Calu3 (cell line): ENCODE measurements around the gene COMMD3. TPM values are rescaled to one million over a fixed set of nuclear protein-coding genes. Genes with fewer than 3 reads are reported as not detected.

Experiments
- BruUV-seq: library from RNA; stranded (reverse); fragments of 400-500 nt; replicated peaks from 2 replicates; lab custom pipeline; 2021; lab: Mats Ljungman, UMichigan
- CTCF ChIA-PET: fragments of 300-600 bp; sonication (Branson Sonifier 250); formaldehyde crosslinking; loops from one replicate; lab custom pipeline; 2022; ENCODE audit warnings: antibody characterized with exemption; lab: Charles Lee
- DNase-seq: peaks from one replicate; pipeline ENCODE4 v3.0.0; 2022
- H3K27ac Mint-ChIP-seq: one replicate; pipeline ENCODE4 v1.8.0; 2022; ENCODE audit warnings: mixed read lengths; ENCODE audit not compliant: unreplicated experiment
- H3K27me3 Mint-ChIP-seq: one replicate; pipeline ENCODE4 v1.8.0; 2022; ENCODE audit warnings: mixed read lengths; ENCODE audit not compliant: unreplicated experiment
- H3K36me3 Mint-ChIP-seq: one replicate; pipeline ENCODE4 v1.8.0; 2022; ENCODE audit warnings: mild to moderate bottlenecking, moderate library complexity, mixed read lengths; ENCODE audit not compliant: insufficient read depth, unreplicated experiment
- H3K4me1 Mint-ChIP-seq: one replicate; pipeline ENCODE4 v1.8.0; 2022; ENCODE audit warnings: mild to moderate bottlenecking, low read depth, mixed read lengths; ENCODE audit not compliant: unreplicated experiment
- H3K4me3 Mint-ChIP-seq: one replicate; pipeline ENCODE4 v1.8.0; 2022; ENCODE audit warnings: mild to moderate bottlenecking, low read depth, moderate library complexity, mixed read lengths; ENCODE audit not compliant: unreplicated experiment
- H3K9me3 Mint-ChIP-seq: one replicate; pipeline ENCODE4 v1.8.0; 2022; ENCODE audit warnings: low read depth, mixed read lengths; ENCODE audit not compliant: unreplicated experiment
- intact Hi-C: fragments of 100-400 bp; cut with micrococcal nuclease; formaldehyde crosslinking; loops from one replicate; pipeline ENCODE4 v1.10.0; 2022; ENCODE audit not compliant: unreplicated experiment
- total RNA-seq: library from RNA; stranded (reverse); gene quantifications from 2 replicates; pipeline ENCODE4 v1.2.3, GENCODE V29; 2022
- TF ChIP-seq, protein P1 (sequence below): fragments of 200-600 bp; IDR thresholded peaks from one replicate; pipeline ENCODE4 v1.8.0; 2022; ENCODE audit warnings: antibody characterized with exemption; ENCODE audit not compliant: unreplicated experiment

COMMD3 gene
- total RNA-seq, 1 experiment from 2014 or later, result 39.5 TPM

DNA sequence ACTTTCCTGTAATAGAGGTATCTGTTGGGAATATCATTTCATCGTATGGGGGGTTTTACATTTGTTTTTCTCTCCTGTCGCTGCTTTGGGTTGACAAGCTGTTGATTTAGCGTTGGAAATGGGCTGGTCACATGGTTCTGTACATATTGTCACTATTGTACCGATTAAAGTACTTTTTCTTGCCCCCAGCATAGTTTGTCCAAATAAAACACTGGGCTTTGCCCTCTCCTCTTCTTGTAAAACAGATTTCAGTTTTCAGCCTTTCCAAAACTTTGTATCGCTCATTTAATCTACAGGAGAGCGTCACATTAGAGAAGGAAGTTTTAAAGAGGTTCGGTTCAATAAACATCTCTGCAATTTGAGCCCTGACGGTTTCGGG lies 8.7 kb downstream of the COMMD3 start:
- Mint-ChIP-seq H3K9me3 (no peaks in the 10 kb centered on the region), H3K36me3 (peaks cover 52% of the 10 kb centered on the region), H3K4me3 (peak overlapping the region; percentile 78), H3K4me1 (peaks cover 24% of the 10 kb centered on the region), H3K27ac (no peak overlapping the region), H3K27me3 (peaks cover 36% of the 10 kb centered on the region)
- CTCF ChIA-PET, result interaction anchor here (0.6 to 1.3 kb wide), 2 partner anchors 15 to 42 kb away, joined by 5 to 7 read pairs; no protein-coding TSS in a partner anchor
- intact Hi-C loops, result loop anchor here (5.0 kb wide), 2 partner anchors 232 to 662 kb away; no protein-coding TSS in a partner anchor
- no TSS peak for BruUV-seq
- DNase-seq, result no peak
- TF ChIP-seq, protein P1, sequence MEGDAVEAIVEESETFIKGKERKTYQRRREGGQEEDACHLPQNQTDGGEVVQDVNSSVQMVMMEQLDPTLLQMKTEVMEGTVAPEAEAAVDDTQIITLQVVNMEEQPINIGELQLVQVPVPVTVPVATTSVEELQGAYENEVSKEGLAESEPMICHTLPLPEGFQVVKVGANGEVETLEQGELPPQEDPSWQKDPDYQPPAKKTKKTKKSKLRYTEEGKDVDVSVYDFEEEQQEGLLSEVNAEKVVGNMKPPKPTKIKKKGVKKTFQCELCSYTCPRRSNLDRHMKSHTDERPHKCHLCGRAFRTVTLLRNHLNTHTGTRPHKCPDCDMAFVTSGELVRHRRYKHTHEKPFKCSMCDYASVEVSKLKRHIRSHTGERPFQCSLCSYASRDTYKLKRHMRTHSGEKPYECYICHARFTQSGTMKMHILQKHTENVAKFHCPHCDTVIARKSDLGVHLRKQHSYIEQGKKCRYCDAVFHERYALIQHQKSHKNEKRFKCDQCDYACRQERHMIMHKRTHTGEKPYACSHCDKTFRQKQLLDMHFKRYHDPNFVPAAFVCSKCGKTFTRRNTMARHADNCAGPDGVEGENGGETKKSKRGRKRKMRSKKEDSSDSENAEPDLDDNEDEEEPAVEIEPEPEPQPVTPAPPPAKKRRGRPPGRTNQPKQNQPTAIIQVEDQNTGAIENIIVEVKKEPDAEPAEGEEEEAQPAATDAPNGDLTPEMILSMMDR, result no peak

- Mint-ChIP-seq H3K27me3 (peaks cover 36% of the 10 kb centered on the region), H3K4me3 (peak overlapping the region; percentile 78), H3K9me3 (no peaks in the 10 kb centered on the region), H3K4me1 (peaks cover 24% of the 10 kb centered on the region), H3K27ac (no peak overlapping the region), H3K36me3 (peaks cover 46% of the 10 kb centered on the region)
- intact Hi-C loops, result loop anchor here (5.0 kb wide), 1 partner anchor 662 kb away; no protein-coding TSS in a partner anchor
- TF ChIP-seq, protein P1, result no peak
- no TSS peak for BruUV-seq
- CTCF ChIA-PET, result interaction anchor here (0.6 to 1.3 kb wide), 3 partner anchors 15 to 41 kb away, joined by 3 to 7 read pairs (median 5); no protein-coding TSS in a partner anchor
- DNase-seq, result peak; percentile 73
Observed at GRCh38 chr10:22325272-22326144, 9.3 kb downstream of the COMMD3 start.

DNA sequence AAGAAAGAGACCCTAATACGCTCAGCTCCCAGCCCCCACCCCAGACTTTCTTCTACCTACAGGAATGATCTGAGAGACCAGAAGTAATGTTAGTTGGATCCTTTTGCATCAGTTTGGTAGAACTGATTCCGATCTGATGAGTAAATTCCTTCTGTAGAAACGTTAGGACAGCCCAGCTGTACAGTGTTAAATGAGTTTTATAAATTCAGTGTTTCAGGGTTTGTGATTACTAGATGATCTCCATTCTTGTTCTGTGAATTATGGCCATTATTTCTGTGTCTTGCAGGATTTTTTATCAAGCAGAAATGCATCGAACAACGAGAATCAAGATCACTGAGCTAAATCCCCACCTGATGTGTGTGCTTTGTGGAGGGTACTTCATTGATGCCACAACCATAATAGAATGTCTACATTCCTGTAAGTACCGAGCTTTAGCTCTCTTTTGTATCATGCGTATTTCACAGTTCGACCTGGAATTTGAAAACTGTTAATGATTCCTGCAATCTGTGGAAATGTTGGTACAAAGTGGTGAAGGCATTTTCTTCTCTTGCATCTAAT lies 10.0 kb downstream of the COMMD3 start:
- CTCF ChIA-PET, result interaction anchor here (0.8 kb wide), 1 partner anchor 14 kb away, joined by 3 read pairs; no protein-coding TSS in a partner anchor
- H3K4me1 Mint-ChIP-seq, result peaks cover 24% of the 10 kb centered on the region
- intact Hi-C loops, result loop anchor here (5.0 kb wide), 1 partner anchor 661 kb away; no protein-coding TSS in a partner anchor
- BruUV-seq, result no TSS peak
- peak overlapping the region; percentile 78 for H3K4me3 Mint-ChIP-seq
- peaks cover 36% of the 10 kb centered on the region for H3K27me3 Mint-ChIP-seq
- H3K9me3 Mint-ChIP-seq, result no peaks in the 10 kb centered on the region
- H3K27ac Mint-ChIP-seq, result no peak overlapping the region
- DNase-seq, result no peak
- TF ChIP-seq, protein P1, result no peak
- H3K36me3 Mint-ChIP-seq, result peaks cover 43% of the 10 kb centered on the region

GRCh38 chr10:22329150-22329549 lies 13.0 kb downstream of the COMMD3 start:
- H3K9me3 Mint-ChIP-seq, result no peaks in the 10 kb centered on the region
- TF ChIP-seq, protein P1, result no peak
- peaks cover 13% of the 10 kb centered on the region for H3K27me3 Mint-ChIP-seq
- peaks cover 16% of the 10 kb centered on the region for H3K4me1 Mint-ChIP-seq
- H3K4me3 Mint-ChIP-seq, result no peak overlapping the region
- CTCF ChIA-PET, result no interaction called here
- peaks cover 27% of the 10 kb centered on the region for H3K36me3 Mint-ChIP-seq
- intact Hi-C loops, result loop anchor here (5.0 kb wide), 1 partner anchor 658 kb away; no protein-coding TSS in a partner anchor
- no TSS peak for BruUV-seq
- no peak overlapping the region for H3K27ac Mint-ChIP-seq
- no peak for DNase-seq
